HEK293 (cell line): ENCODE measurements around the gene ANKRD44.

ENCODE experiments used
- CTCF ChIA-PET: fragments of 350-600 bp; formaldehyde crosslinking; extraction: SDS; loops from one replicate; lab custom pipeline; 2021; ENCODE audit warnings: antibody characterized with exemption; lab: Yijun Ruan, JAX
- POLR2A ChIA-PET: fragments of 300-600 bp; formaldehyde crosslinking; extraction: SDS; loops from one replicate; lab custom pipeline; 2020; ENCODE audit warnings: antibody characterized with exemption, inconsistent platforms; lab: Yijun Ruan, JAX
- H3K27ac ChIP-seq: fragments of 200-500 bp; sonication (Bioruptor generic); 2 replicates; pipeline ENCODE4 v1.5.1; 2014; ENCODE audit warnings: low read depth, low read length, control low read depth, inconsistent platforms; ENCODE audit errors: extremely low read depth
- H3K36me3 ChIP-seq, 2 experiments: fragments of 200-500 bp in 1 of 2; sonication (Bioruptor generic) in 1 of 2; 1 replicate in 1 of 2; 2 replicates in 1 of 2; pipeline ENCODE4 v1.5.1; 2014 to 2017; ENCODE audit warnings: inconsistent platforms in 2 of 2, low read length in 2 of 2; ENCODE audit not compliant: control insufficient read depth in 2 of 2, insufficient read depth in 1 of 2
- H3K4me1 ChIP-seq: fragments of 200-500 bp; sonication (Bioruptor generic); 2 replicates; pipeline ENCODE4 v1.5.1; 2014; ENCODE audit warnings: mild to moderate bottlenecking, low read length, inconsistent platforms; ENCODE audit not compliant: control insufficient read depth, insufficient read depth
- H3K4me3 ChIP-seq: 2 replicates; pipeline ENCODE4 v1.5.1; 2011; ENCODE audit warnings: low read depth, mild to moderate bottlenecking, control low read depth, low read length, moderate library complexity
- H3K9me3 ChIP-seq: fragments of 200-500 bp; sonication (Bioruptor generic); 2 replicates; pipeline ENCODE4 v1.5.1; 2014; ENCODE audit warnings: low read depth, low read length, inconsistent platforms; ENCODE audit not compliant: control insufficient read depth, insufficient read depth
- EGR2 ChIP-seq: fragments of 450-650 bp; formaldehyde crosslinking; IDR thresholded peaks from 2 replicates; pipeline ENCODE4 v1.5.1; 2016; ENCODE audit warnings: low read depth, missing biosample characterization, missing genetic modification characterization
- HOXA7 ChIP-seq: sonication (generic); formaldehyde crosslinking; IDR thresholded peaks from 2 replicates; pipeline ENCODE4 v1.8.1; 2022; ENCODE audit warnings: missing genetic modification reagents, borderline replicate concordance
- MYNN ChIP-seq: fragments of 450-650 bp; formaldehyde crosslinking; IDR thresholded peaks from 2 replicates; pipeline ENCODE4 v1.5.1; 2016; ENCODE audit warnings: missing biosample characterization, missing genetic modification characterization, borderline replicate concordance
- REST ChIP-seq: fragments of 450-650 bp; formaldehyde crosslinking; IDR thresholded peaks from 2 replicates; pipeline ENCODE4 v1.5.1; 2016; ENCODE audit warnings: missing biosample characterization, missing genetic modification characterization
- TRIM28 ChIP-seq: IDR thresholded peaks from 2 replicates; pipeline ENCODE4 v1.6.1; 2011; ENCODE audit warnings: low read length, control low read depth, borderline replicate concordance
- ZBTB7A ChIP-seq: fragments of 450-650 bp; formaldehyde crosslinking; IDR thresholded peaks from 2 replicates; pipeline ENCODE4 v1.5.1; 2016; ENCODE audit warnings: low read depth, missing biosample characterization, missing genetic modification characterization
- ZFP3 ChIP-seq: fragments of 450-650 bp; formaldehyde crosslinking; IDR thresholded peaks from 2 replicates; pipeline ENCODE4 v1.5.1; 2016; ENCODE audit warnings: low read depth, missing biosample characterization, missing genetic modification characterization
- ZNF140 ChIP-seq: fragments of 450-650 bp; formaldehyde crosslinking; IDR thresholded peaks from 2 replicates; pipeline ENCODE4 v1.5.1; 2016; ENCODE audit warnings: missing biosample characterization, missing genetic modification characterization
- ZNF146 ChIP-seq: fragments of 450-650 bp; formaldehyde crosslinking; IDR thresholded peaks from 2 replicates; pipeline ENCODE4 v1.5.1; 2016; ENCODE audit warnings: missing biosample characterization, missing genetic modification characterization
- ZNF174 ChIP-seq: fragments of 450-650 bp; formaldehyde crosslinking; IDR thresholded peaks from 2 replicates; pipeline ENCODE4 v1.5.0; 2017; ENCODE audit warnings: missing biosample characterization, mild to moderate bottlenecking, missing genetic modification characterization
- ZNF211 ChIP-seq: fragments of 450-650 bp; formaldehyde crosslinking; IDR thresholded peaks from 2 replicates; pipeline ENCODE4 v1.5.1; 2016; ENCODE audit warnings: low read depth, missing biosample characterization, missing genetic modification characterization
- ZNF23 ChIP-seq: fragments of 450-650 bp; formaldehyde crosslinking; IDR thresholded peaks from 2 replicates; pipeline ENCODE4 v1.5.1; 2016; ENCODE audit warnings: missing biosample characterization, missing genetic modification characterization, borderline replicate concordance
- ZNF426 ChIP-seq: fragments of 450-650 bp; formaldehyde crosslinking; IDR thresholded peaks from 2 replicates; pipeline ENCODE4 v1.5.1; 2017; ENCODE audit warnings: missing biosample characterization, missing genetic modification characterization, mild to moderate bottlenecking, inconsistent platforms, moderate library complexity
- ZNF501 ChIP-seq: fragments of 450-650 bp; formaldehyde crosslinking; IDR thresholded peaks from 2 replicates; pipeline ENCODE4 v1.5.1; 2016; ENCODE audit warnings: missing biosample characterization, missing genetic modification characterization
- ZNF514 ChIP-seq: fragments of 450-650 bp; formaldehyde crosslinking; IDR thresholded peaks from 2 replicates; pipeline ENCODE4 v1.5.1; 2016; ENCODE audit warnings: missing biosample characterization, missing genetic modification characterization
- ZNF580 ChIP-seq: fragments of 450-650 bp; formaldehyde crosslinking; IDR thresholded peaks from 2 replicates; pipeline ENCODE4 v1.5.1; 2016; ENCODE audit warnings: missing biosample characterization, missing genetic modification characterization
- ZSCAN16 ChIP-seq: fragments of 450-650 bp; formaldehyde crosslinking; IDR thresholded peaks from 2 replicates; pipeline ENCODE4 v1.5.1; 2016; ENCODE audit warnings: missing biosample characterization, missing genetic modification characterization
- TF ChIP-seq, protein P1 (sequence below): fragments of 450-650 bp; formaldehyde crosslinking; conservative IDR thresholded peaks from 2 replicates; pipeline ENCODE4 v1.5.1; 2016; ENCODE audit warnings: low read depth, missing biosample characterization, missing genetic modification characterization
- TF ChIP-seq, protein P2 (sequence below): fragments of 450-650 bp; formaldehyde crosslinking; IDR thresholded peaks from 2 replicates; pipeline ENCODE4 v1.5.1; 2016; ENCODE audit warnings: missing biosample characterization, missing genetic modification characterization
- TF ChIP-seq, protein P3 (sequence below): fragments of 450-650 bp; formaldehyde crosslinking; conservative IDR thresholded peaks from 2 replicates; pipeline ENCODE4 v1.5.1; 2016; ENCODE audit warnings: low read depth, missing biosample characterization, missing genetic modification characterization

ANKRD44 gene

GRCh38 chr2:197080578-197081216, 229.9 kb downstream of the ANKRD44 start (continued):
- TF ChIP-seq, protein P1, sequence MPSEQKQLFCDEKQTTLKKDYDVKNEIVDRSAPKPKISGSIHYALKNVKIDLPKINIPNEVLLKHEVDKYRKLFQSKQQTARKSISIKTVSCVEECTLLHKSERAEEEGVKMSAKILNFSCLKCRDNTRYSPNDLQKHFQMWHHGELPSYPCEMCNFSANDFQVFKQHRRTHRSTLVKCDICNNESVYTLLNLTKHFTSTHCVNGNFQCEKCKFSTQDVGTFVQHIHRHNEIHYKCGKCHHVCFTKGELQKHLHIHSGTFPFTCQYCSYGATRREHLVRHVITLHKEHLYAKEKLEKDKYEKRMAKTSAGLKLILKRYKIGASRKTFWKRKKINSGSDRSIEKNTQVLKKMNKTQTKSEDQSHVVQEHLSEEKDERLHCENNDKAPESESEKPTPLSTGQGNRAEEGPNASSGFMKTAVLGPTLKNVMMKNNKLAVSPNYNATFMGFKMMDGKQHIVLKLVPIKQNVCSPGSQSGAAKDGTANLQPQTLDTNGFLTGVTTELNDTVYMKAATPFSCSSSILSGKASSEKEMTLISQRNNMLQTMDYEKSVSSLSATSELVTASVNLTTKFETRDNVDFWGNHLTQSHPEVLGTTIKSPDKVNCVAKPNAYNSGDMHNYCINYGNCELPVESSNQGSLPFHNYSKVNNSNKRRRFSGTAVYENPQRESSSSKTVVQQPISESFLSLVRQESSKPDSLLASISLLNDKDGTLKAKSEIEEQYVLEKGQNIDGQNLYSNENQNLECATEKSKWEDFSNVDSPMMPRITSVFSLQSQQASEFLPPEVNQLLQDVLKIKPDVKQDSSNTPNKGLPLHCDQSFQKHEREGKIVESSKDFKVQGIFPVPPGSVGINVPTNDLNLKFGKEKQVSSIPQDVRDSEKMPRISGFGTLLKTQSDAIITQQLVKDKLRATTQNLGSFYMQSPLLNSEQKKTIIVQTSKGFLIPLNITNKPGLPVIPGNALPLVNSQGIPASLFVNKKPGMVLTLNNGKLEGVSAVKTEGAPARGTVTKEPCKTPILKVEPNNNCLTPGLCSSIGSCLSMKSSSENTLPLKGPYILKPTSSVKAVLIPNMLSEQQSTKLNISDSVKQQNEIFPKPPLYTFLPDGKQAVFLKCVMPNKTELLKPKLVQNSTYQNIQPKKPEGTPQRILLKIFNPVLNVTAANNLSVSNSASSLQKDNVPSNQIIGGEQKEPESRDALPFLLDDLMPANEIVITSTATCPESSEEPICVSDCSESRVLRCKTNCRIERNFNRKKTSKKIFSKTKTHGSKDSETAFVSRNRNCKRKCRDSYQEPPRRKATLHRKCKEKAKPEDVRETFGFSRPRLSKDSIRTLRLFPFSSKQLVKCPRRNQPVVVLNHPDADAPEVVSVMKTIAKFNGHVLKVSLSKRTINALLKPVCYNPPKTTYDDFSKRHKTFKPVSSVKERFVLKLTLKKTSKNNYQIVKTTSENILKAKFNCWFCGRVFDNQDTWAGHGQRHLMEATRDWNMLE, result no peak
- no peak for TF ChIP-seq ZNF501 (tag by site-specific recombination)
- TF ChIP-seq, protein P2, sequence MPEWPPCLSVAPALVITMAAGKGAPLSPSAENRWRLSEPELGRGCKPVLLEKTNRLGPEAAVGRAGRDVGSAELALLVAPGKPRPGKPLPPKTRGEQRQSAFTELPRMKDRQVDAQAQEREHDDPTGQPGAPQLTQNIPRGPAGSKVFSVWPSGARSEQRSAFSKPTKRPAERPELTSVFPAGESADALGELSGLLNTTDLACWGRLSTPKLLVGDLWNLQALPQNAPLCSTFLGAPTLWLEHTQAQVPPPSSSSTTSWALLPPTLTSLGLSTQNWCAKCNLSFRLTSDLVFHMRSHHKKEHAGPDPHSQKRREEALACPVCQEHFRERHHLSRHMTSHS (tag by site-specific recombination), result no peak
- no peak for TF ChIP-seq ZNF140 (tag by site-specific recombination)
- TF ChIP-seq TRIM28, result no peak
- TF ChIP-seq, protein P3, sequence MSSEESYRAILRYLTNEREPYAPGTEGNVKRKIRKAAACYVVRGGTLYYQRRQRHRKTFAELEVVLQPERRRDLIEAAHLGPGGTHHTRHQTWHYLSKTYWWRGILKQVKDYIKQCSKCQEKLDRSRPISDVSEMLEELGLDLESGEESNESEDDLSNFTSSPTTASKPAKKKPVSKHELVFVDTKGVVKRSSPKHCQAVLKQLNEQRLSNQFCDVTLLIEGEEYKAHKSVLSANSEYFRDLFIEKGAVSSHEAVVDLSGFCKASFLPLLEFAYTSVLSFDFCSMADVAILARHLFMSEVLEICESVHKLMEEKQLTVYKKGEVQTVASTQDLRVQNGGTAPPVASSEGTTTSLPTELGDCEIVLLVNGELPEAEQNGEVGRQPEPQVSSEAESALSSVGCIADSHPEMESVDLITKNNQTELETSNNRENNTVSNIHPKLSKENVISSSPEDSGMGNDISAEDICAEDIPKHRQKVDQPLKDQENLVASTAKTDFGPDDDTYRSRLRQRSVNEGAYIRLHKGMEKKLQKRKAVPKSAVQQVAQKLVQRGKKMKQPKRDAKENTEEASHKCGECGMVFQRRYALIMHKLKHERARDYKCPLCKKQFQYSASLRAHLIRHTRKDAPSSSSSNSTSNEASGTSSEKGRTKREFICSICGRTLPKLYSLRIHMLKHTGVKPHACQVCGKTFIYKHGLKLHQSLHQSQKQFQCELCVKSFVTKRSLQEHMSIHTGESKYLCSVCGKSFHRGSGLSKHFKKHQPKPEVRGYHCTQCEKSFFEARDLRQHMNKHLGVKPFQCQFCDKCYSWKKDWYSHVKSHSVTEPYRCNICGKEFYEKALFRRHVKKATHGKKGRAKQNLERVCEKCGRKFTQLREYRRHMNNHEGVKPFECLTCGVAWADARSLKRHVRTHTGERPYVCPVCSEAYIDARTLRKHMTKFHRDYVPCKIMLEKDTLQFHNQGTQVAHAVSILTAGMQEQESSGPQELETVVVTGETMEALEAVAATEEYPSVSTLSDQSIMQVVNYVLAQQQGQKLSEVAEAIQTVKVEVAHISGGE (tag by site-specific recombination), result no peak
- no peak for TF ChIP-seq ZNF580 (tag by site-specific recombination)
- TF ChIP-seq ZNF514, result no peak
- TF ChIP-seq ZSCAN16 (tag by site-specific recombination), result no peak
- TF ChIP-seq EGR2, result no peak
- TF ChIP-seq, all 188 proteins: peak for 0

GRCh38 chr2:197079832-197080555, 230.6 kb downstream of the ANKRD44 start:
- POLR2A ChIA-PET, result no interaction called here
- H3K9me3 ChIP-seq, result no peaks in the 10 kb centered on the region
- no peak overlapping the region for H3K4me3 ChIP-seq
- peaks cover 13% of the 10 kb centered on the region; the same call in 1 of the 2 replicates for H3K4me1 ChIP-seq
- H3K27ac ChIP-seq, result no peak overlapping the region
- H3K36me3 ChIP-seq, result no peaks in the 10 kb centered on the region
- CTCF ChIA-PET, result no interaction called here
- TF ChIP-seq ZNF174 (tag by site-specific recombination), result no peak
- TF ChIP-seq ZFP3 (tag by site-specific recombination), result no peak
- TF ChIP-seq REST (tag by site-specific recombination), result no peak
- TF ChIP-seq MYNN, result no peak
- TF ChIP-seq ZNF211 (tag by site-specific recombination), result no peak
- no peak for TF ChIP-seq HOXA7 (CRISPR knock-in tag)
- no peak for TF ChIP-seq ZNF23 (tag by site-specific recombination)
- TF ChIP-seq ZNF426, result no peak
- TF ChIP-seq ZNF146 (tag by site-specific recombination), result no peak
- no peak for TF ChIP-seq ZBTB7A
